Activated CD8-positive, alpha-beta memory T cell treated with anti-CD3 and anti-CD28 coated beads for 24 hours (primary cell): ENCODE results near the gene ZNF135.

ENCODE experiments used
- DNase-seq: peaks from one replicate; pipeline ENCODE4 v3.0.0-alpha.2; 2020

Gene ZNF135

GRCh38 chr19:58059003-58059670 is at the start of gene ZNF135:
ZNF135 (plus strand) TSS chr19:58059282; CDS start chr19:58060003, 721 bp downstream.
- DNase-seq: peak; percentile 80

GRCh38 chr19:58009301-58009665 is 49.8 kb upstream of the ZNF135 start:
- DNase-seq: no peak

- DNase-seq: peak; percentile 73
These were observed 49.3 kb upstream of the ZNF135 start for GRCh38 chr19:58009666-58010301.

GRCh38 chr19:58010507-58010906 is 48.6 kb upstream of the ZNF135 start:
- no peak for DNase-seq

GRCh38 chr19:58014141-58014540 is 44.9 kb upstream of the ZNF135 start:
- no peak for DNase-seq

- DNase-seq: no peak
These were observed 39.0 kb upstream of the ZNF135 start for GRCh38 chr19:58020129-58020528.

- no peak for DNase-seq
These were observed 37.4 kb upstream of the ZNF135 start for GRCh38 chr19:58021541-58022282.

- DNase-seq: no peak
These were observed 36.8 kb upstream of the ZNF135 start for GRCh38 chr19:58022283-58022660.

- no peak for DNase-seq
These were observed 34.4 kb upstream of the ZNF135 start for GRCh38 chr19:58024661-58025060.

- DNase-seq: peak; percentile 57
These were observed 25.2 kb upstream of the ZNF135 start, which contains the start of gene ZSCAN1 for GRCh38 chr19:58033741-58034476. ZSCAN1 (plus strand) TSS chr19:58034025; CDS start chr19:58037837, 3,812 bp downstream.

GRCh38 chr19:58034477-58034793 is 24.6 kb upstream of the ZNF135 start:
- DNase-seq: no peak

- no peak for DNase-seq
These were observed 23.2 kb upstream of the ZNF135 start for GRCh38 chr19:58035863-58036262.

GRCh38 chr19:58037927-58038687 is 21.0 kb upstream of the ZNF135 start:
- no peak for DNase-seq

- no peak for DNase-seq
These were observed 20.3 kb upstream of the ZNF135 start for GRCh38 chr19:58038688-58039204.

GRCh38 chr19:58040751-58041525 is 18.1 kb upstream of the ZNF135 start:
- DNase-seq: no peak

- DNase-seq: no peak
These were observed 16.4 kb upstream of the ZNF135 start for GRCh38 chr19:58042495-58043340.

- no peak for DNase-seq
These were observed 14.7 kb upstream of the ZNF135 start for GRCh38 chr19:58044391-58044790.

GRCh38 chr19:58044886-58045285 is 14.2 kb upstream of the ZNF135 start:
- no peak for DNase-seq

- no peak for DNase-seq
These were observed 13.6 kb upstream of the ZNF135 start for GRCh38 chr19:58045411-58046050.

GRCh38 chr19:58046856-58047255 is 12.2 kb upstream of the ZNF135 start:
- DNase-seq: no peak
